Endothelial cell of umbilical vein (primary cell): ENCODE measurements around the gene ACADVL. TPM values are rescaled to one million over a fixed set of nuclear protein-coding genes. Genes with fewer than 3 reads are reported as not detected.

Experiments
- BruUV-seq: library from RNA; stranded (reverse); fragments of 400-500 nt; replicated peaks from 2 replicates; lab custom pipeline; 2021; lab: Mats Ljungman, UMichigan
- CTCF ChIA-PET: fragments of 300-600, 350-600 bp; sonication (Branson Sonifier 250); formaldehyde crosslinking; loops from one replicate; lab custom pipeline; 2021; ENCODE audit warnings: antibody characterized with exemption, inconsistent platforms; lab: Charles Lee
- POLR2A ChIA-PET: fragments of 300-600, 350-600 bp; sonication (Branson Sonifier 250); formaldehyde crosslinking; loops from one replicate; lab custom pipeline; 2021; ENCODE audit warnings: antibody characterized with exemption, inconsistent platforms; lab: Charles Lee
- DNase-seq: peaks from one replicate; pipeline ENCODE4 v3.0.0-alpha.2; 2011; ENCODE audit warnings: low read depth, low spot score
- FAIRE-seq: peaks from 2 replicates; lab custom pipeline; 2011; peaks lifted over from hg19 to GRCh38; lab: Jason Lieb, UNC
- H2AFZ ChIP-seq: 2 replicates; pipeline ENCODE4 v1.6.0; 2012; ENCODE audit warnings: low read depth, low read length, control low read depth, inconsistent platforms
- H3K27ac ChIP-seq: 2 replicates; pipeline ENCODE4 v1.5.1; 2011; ENCODE audit warnings: low read depth, mild to moderate bottlenecking, control low read depth, low read length, moderate library complexity; ENCODE audit not compliant: insufficient read depth
- H3K27me3 ChIP-seq, 2 experiments: 2 replicates each; pipeline versions ENCODE4 v1.6.0 to v1.6.1; 2011; ENCODE audit warnings: low read length in 2 of 2, mixed read lengths in 1 of 2; ENCODE audit not compliant: control insufficient read depth in 2 of 2, insufficient read depth in 2 of 2
- H3K36me3 ChIP-seq, 2 experiments: 2 replicates in 1 of 2; 3 replicates in 1 of 2; pipeline ENCODE4 v1.5.1; 2011; ENCODE audit warnings: low read length in 2 of 2, mild to moderate bottlenecking in 1 of 2, moderate library complexity in 1 of 2; ENCODE audit not compliant: control insufficient read depth in 2 of 2, insufficient read depth in 2 of 2; ENCODE audit errors: extremely low read depth in 1 of 2
- H3K4me1 ChIP-seq: 3 replicates; pipeline ENCODE4 v1.5.1; 2011; ENCODE audit warnings: mild to moderate bottlenecking, low read length; ENCODE audit not compliant: control insufficient read depth, insufficient read depth; ENCODE audit errors: extremely low read depth
- H3K4me2 ChIP-seq: 2 replicates; pipeline ENCODE4 v1.6.1; 2011; ENCODE audit warnings: low read length, control low read depth, mixed read lengths; ENCODE audit not compliant: insufficient read depth
- H3K4me3 ChIP-seq, 3 experiments: fragments of 200-600 bp in 1 of 3; sonication (generic), shearing (Covaris generic) in 1 of 3; replicated peaks in 1 of 3; 2 replicates each; pipeline ENCODE4 v1.5.1; 2011 to 2016; ENCODE audit warnings: control low read depth in 3 of 3, low read length in 3 of 3, mild to moderate bottlenecking in 2 of 3, inconsistent platforms in 1 of 3, low read depth in 1 of 3, moderate library complexity in 1 of 3; ENCODE audit not compliant: insufficient read depth in 1 of 3
- H3K79me2 ChIP-seq: 2 replicates; pipeline ENCODE4 v1.6.0; 2012; ENCODE audit warnings: low read length, inconsistent platforms; ENCODE audit not compliant: control insufficient read depth, insufficient read depth
- H3K9ac ChIP-seq: replicated peaks from 2 replicates; pipeline ENCODE3; 2011; ENCODE audit warnings: low read length, control low read depth; ENCODE audit not compliant: insufficient read depth; ENCODE audit errors: extremely low read depth
- H3K9me1 ChIP-seq: replicated peaks from 3 replicates; pipeline ENCODE4 v1.6.0; 2011; ENCODE audit warnings: mild to moderate bottlenecking, low read length; ENCODE audit not compliant: control insufficient read depth, insufficient read depth; ENCODE audit errors: extremely low read depth
- H3K9me3 ChIP-seq: replicated peaks from 2 replicates; pipeline ENCODE4 v1.5.1; 2012; ENCODE audit warnings: low read length, inconsistent platforms; ENCODE audit not compliant: control insufficient read depth, insufficient read depth
- H4K20me1 ChIP-seq: replicated peaks from 2 replicates; pipeline ENCODE3; 2011; ENCODE audit warnings: mild to moderate bottlenecking, low read length; ENCODE audit not compliant: control insufficient read depth, insufficient read depth; ENCODE audit errors: extremely low read depth
- EZH2 ChIP-seq: IDR thresholded peaks from 2 replicates; pipeline ENCODE4 v1.6.1; 2012; ENCODE audit warnings: borderline replicate concordance, low read depth, mild to moderate bottlenecking, moderate library complexity, low read length, inconsistent platforms; ENCODE audit not compliant: severe bottlenecking
- FOS ChIP-seq: IDR thresholded peaks from 2 replicates; pipeline ENCODE4 v1.6.1; 2011; ENCODE audit warnings: mild to moderate bottlenecking, low read length, moderate library complexity, borderline replicate concordance; ENCODE audit not compliant: insufficient read depth
- GATA2 ChIP-seq: IDR thresholded peaks from 2 replicates; pipeline ENCODE4 v1.7.0; 2011; ENCODE audit warnings: low read depth, mild to moderate bottlenecking, moderate library complexity, mixed read lengths, low read length; ENCODE audit not compliant: insufficient read length, insufficient read depth
- JUN ChIP-seq: IDR thresholded peaks from 2 replicates; pipeline ENCODE4 v1.6.1; 2011; ENCODE audit warnings: borderline replicate concordance, low read depth; ENCODE audit not compliant: insufficient read length, insufficient read depth
- MYC ChIP-seq: IDR thresholded peaks from one replicate; pipeline ENCODE4 v1.6.1; 2011; ENCODE audit warnings: mild to moderate bottlenecking, low read depth, low read length
- POLR2A ChIP-seq: IDR thresholded peaks from 2 replicates; pipeline ENCODE4 v1.6.1; 2012; ENCODE audit warnings: low read depth, mild to moderate bottlenecking, control low read depth, low read length
- POLR2AphosphoS5 ChIP-seq: IDR thresholded peaks from 2 replicates; pipeline ENCODE4 v1.6.1; 2012; ENCODE audit warnings: low read depth, mild to moderate bottlenecking, control low read depth, low read length, moderate library complexity; ENCODE audit not compliant: insufficient read depth
- dilution Hi-C: fragments of 300-500 bp; cut with MboI; formaldehyde crosslinking; loops from one replicate; pipeline ENCODE4 v1.15.0; 2019; ENCODE audit warnings: low sequenced_read_pairs; ENCODE audit not compliant: extremely low pct_ligation_motif_present
- intact Hi-C: fragments of 100-400 bp; cut with micrococcal nuclease; formaldehyde crosslinking; loops from one replicate; pipeline ENCODE4 v1.10.0; 2022
- polyA plus RNA-seq, 4 experiments: library from polyadenylated mRNA; depleted of rRNA in 3 of 4; stranded (reverse) in 3 of 4; unstranded in 1 of 4; fragments of >200 nt; gene quantifications; 2 replicates each; pipeline versions ENCODE4 v1.2.1 to v1.2.3, GENCODE V29; 2011 to 2012; ENCODE audit warnings: missing spikeins in 1 of 4
- total RNA-seq: library from RNA; stranded (reverse); gene quantifications from 2 replicates; pipeline ENCODE4 v1.2.3, GENCODE V29; 2021
- TF ChIP-seq, protein P1 (sequence below), 2 donors: IDR thresholded peaks; 1 replicate in 1 of 2; 2 replicates in 1 of 2; pipeline ENCODE4 v1.5.1; 2011; ENCODE audit warnings: low read length in 2 of 2, mild to moderate bottlenecking in 2 of 2, moderate library complexity in 2 of 2, control low read depth in 1 of 2, inconsistent platforms in 1 of 2, low read depth in 1 of 2; ENCODE audit not compliant: insufficient read depth in 1 of 2; ENCODE audit errors: extremely low read depth in 1 of 2
- TF ChIP-seq, protein P2 (sequence below): IDR thresholded peaks from 2 replicates; pipeline ENCODE4 v1.6.1; 2011; ENCODE audit not compliant: insufficient read depth, insufficient read length

ACADVL gene
- total and polyA plus RNA-seq, 2 donors (not counting 3 experiments of a cell fraction or from before 2014, with no cell fraction given) = 308 to 376 TPM

DNA sequence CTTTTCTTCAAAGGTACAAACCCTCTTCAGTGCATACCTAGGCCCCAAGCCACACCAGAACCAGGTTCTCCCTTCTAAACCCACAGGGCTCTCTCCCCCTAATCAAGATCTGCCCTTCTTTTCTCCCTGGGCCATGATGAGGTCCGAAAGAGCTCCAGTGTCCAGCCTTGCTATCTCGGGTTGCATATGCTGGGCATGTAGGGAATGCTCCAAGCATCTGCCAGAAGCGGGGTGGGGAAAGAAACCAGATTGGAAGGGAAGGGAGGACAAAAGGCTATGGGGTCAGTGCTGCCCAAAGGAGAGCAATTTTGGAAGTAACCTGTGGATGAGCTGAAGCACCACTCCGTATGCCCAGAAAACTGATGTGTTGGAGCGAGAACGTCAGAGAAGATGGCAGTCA is 29.5 kb downstream of the ACADVL start:
- Histone ChIP-seq H3K36me3 (peaks cover 2 to 15% of the 10 kb centered on the region in 2 experiments), H3K9me3 (no peaks in the 10 kb centered on the region), H3K4me3 (no peak overlapping the region), H2AFZ (no peak overlapping the region), H3K27ac (no peak overlapping the region), H3K27me3 (no peaks in the 10 kb centered on the region), H3K79me2 (peaks cover 65% of the 10 kb centered on the region), H3K9me1 (no peaks in the 10 kb centered on the region), H4K20me1 (no peaks in the 10 kb centered on the region), H3K4me2 (no peak overlapping the region), H3K9ac (no peak overlapping the region), H3K4me1 (peaks cover 23% of the 10 kb centered on the region)
- no peak for FAIRE-seq
- intact Hi-C loops (no loop called here), dilution Hi-C loops (no loop called here)
- POLR2A ChIA-PET = no interaction called here
- CTCF ChIA-PET = interaction anchor here (0.7 kb wide), 1 partner anchor 204 kb away, joined by 4 read pairs; no protein-coding TSS in a partner anchor
- TF ChIP-seq, protein P1, sequence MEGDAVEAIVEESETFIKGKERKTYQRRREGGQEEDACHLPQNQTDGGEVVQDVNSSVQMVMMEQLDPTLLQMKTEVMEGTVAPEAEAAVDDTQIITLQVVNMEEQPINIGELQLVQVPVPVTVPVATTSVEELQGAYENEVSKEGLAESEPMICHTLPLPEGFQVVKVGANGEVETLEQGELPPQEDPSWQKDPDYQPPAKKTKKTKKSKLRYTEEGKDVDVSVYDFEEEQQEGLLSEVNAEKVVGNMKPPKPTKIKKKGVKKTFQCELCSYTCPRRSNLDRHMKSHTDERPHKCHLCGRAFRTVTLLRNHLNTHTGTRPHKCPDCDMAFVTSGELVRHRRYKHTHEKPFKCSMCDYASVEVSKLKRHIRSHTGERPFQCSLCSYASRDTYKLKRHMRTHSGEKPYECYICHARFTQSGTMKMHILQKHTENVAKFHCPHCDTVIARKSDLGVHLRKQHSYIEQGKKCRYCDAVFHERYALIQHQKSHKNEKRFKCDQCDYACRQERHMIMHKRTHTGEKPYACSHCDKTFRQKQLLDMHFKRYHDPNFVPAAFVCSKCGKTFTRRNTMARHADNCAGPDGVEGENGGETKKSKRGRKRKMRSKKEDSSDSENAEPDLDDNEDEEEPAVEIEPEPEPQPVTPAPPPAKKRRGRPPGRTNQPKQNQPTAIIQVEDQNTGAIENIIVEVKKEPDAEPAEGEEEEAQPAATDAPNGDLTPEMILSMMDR (IDR thresholded peaks at IDR 0.05; ENCODE audit: extremely low read depth in 1 of 2, insufficient read depth in 1 of 2, low read depth in 1 of 2, low read length in 2 of 2) = no peak
- TF ChIP-seq FOS (no peak), EZH2 (no peak), JUN (no peak), POLR2AphosphoS5 (no peak), POLR2A (no peak), MYC (no peak), GATA2 (no peak)
- TF ChIP-seq, protein P2, sequence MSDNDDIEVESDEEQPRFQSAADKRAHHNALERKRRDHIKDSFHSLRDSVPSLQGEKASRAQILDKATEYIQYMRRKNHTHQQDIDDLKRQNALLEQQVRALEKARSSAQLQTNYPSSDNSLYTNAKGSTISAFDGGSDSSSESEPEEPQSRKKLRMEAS = no peak
- BruUV-seq = no TSS peak
- DNase-seq = no peak
